ENCODE results near the gene ZNF654. TPM values are rescaled to one million over a fixed set of nuclear protein-coding genes. Genes with fewer than 3 reads are reported as not detected.
A peak's percentile ranks its signal among the peaks of the same experiment; 100 is the strongest.

ZNF654 gene
- total and polyA plus RNA-seq, 2 donors (not counting 3 experiments of a cell fraction or from before 2014, with no cell fraction given) = 2.9 to 14.6 TPM

GRCh38 chr3:88034491-88035275 is 24.4 kb upstream of the ZNF654 start:
- Histone ChIP-seq H3K9ac (replicated peaks; ENCODE audit: extremely low read depth, insufficient read depth, low read length) (no peak overlapping the region), H3K9me1 (replicated peaks; ENCODE audit: control insufficient read depth, extremely low read depth, insufficient read depth, low read length) (no peaks in the 10 kb centered on the region), H2AFZ (ENCODE audit: low read depth, low read length) (peak overlapping the region; percentile 38), H3K27me3 (ENCODE audit: control insufficient read depth in 2 of 2, insufficient read depth in 2 of 2, low read length in 2 of 2) (no peaks in the 10 kb centered on the region), H3K79me2 (ENCODE audit: control insufficient read depth, insufficient read depth, low read length) (no peaks in the 10 kb centered on the region), H4K20me1 (replicated peaks; ENCODE audit: control insufficient read depth, extremely low read depth, insufficient read depth, low read length) (no peaks in the 10 kb centered on the region), H3K36me3 (ENCODE audit: control insufficient read depth in 2 of 2, extremely low read depth in 1 of 2, insufficient read depth in 2 of 2, low read length in 2 of 2) (no peaks in the 10 kb centered on the region), H3K4me2 (ENCODE audit: insufficient read depth, low read length) (no peak overlapping the region), H3K4me1 (ENCODE audit: control insufficient read depth, extremely low read depth, insufficient read depth, low read length) (peaks cover 17% of the 10 kb centered on the region), H3K4me3 (replicated peaks in 1 of 3; ENCODE audit: insufficient read depth in 1 of 3, low read depth in 1 of 3, low read length in 3 of 3) (no peak overlapping the region), H3K27ac (ENCODE audit: insufficient read depth, low read depth, low read length) (no peak overlapping the region), H3K9me3 (replicated peaks; ENCODE audit: control insufficient read depth, insufficient read depth, low read length) (no peaks in the 10 kb centered on the region)
- ChIA-PET POLR2A (no interaction called here), CTCF (interaction anchor here (0.7 to 1.0 kb wide), 3 partner anchors 10 to 29 kb away, joined by 3 to 6 read pairs (median 5); no protein-coding TSS in a partner anchor)
- TF ChIP-seq POLR2AphosphoS5 (IDR thresholded peaks at IDR 0.05; ENCODE audit: insufficient read depth, low read depth, low read length) (no peak), MYC (IDR thresholded peaks at IDR 0.05; ENCODE audit: low read depth, low read length) (no peak), FOS (IDR thresholded peaks at IDR 0.05; ENCODE audit: borderline replicate concordance, insufficient read depth, low read length) (no peak), GATA2 (IDR thresholded peaks at IDR 0.05; ENCODE audit: insufficient read depth, insufficient read length, low read depth, low read length) (no peak)
- no TSS peak for BruUV-seq (replicated peaks)
- dilution Hi-C loops (cut with MboI; ENCODE audit: extremely low pct_ligation_motif_present, low sequenced_read_pairs) = no loop called here
- DNase-seq (ENCODE audit: low read depth, low spot score) = no peak
- intact Hi-C loops (cut with micrococcal nuclease) = no loop called here
- FAIRE-seq = no peak

GRCh38 chr3:88036221-88036620 is 22.8 kb upstream of the ZNF654 start:
- CTCF ChIA-PET = no interaction called here
- no peak overlapping the region for H2AFZ ChIP-seq (ENCODE audit: low read depth, low read length)
- H4K20me1 ChIP-seq (replicated peaks; ENCODE audit: control insufficient read depth, extremely low read depth, insufficient read depth, low read length) = no peaks in the 10 kb centered on the region
- H3K27me3 ChIP-seq (ENCODE audit: control insufficient read depth in 2 of 2, insufficient read depth in 2 of 2, low read length in 2 of 2) = no peaks in the 10 kb centered on the region
- no peak overlapping the region for H3K9ac ChIP-seq (replicated peaks; ENCODE audit: extremely low read depth, insufficient read depth, low read length)
- dilution Hi-C loops (cut with MboI; ENCODE audit: extremely low pct_ligation_motif_present, low sequenced_read_pairs) (no loop called here), intact Hi-C loops (cut with micrococcal nuclease) (no loop called here)
- no peaks in the 10 kb centered on the region for H3K79me2 ChIP-seq (ENCODE audit: control insufficient read depth, insufficient read depth, low read length)
- no peak overlapping the region for H3K27ac ChIP-seq (ENCODE audit: insufficient read depth, low read depth, low read length)
- TF ChIP-seq MAX (IDR thresholded peaks at IDR 0.05; ENCODE audit: insufficient read depth, insufficient read length) (no peak), CTCF (IDR thresholded peaks at IDR 0.05; ENCODE audit: extremely low read depth in 1 of 2, insufficient read depth in 1 of 2, low read depth in 1 of 2, low read length in 2 of 2) (no peak), FOS (IDR thresholded peaks at IDR 0.05; ENCODE audit: borderline replicate concordance, insufficient read depth, low read length) (no peak), POLR2A (IDR thresholded peaks at IDR 0.05; ENCODE audit: low read depth, low read length) (no peak), MYC (IDR thresholded peaks at IDR 0.05; ENCODE audit: low read depth, low read length) (no peak), POLR2AphosphoS5 (IDR thresholded peaks at IDR 0.05; ENCODE audit: insufficient read depth, low read depth, low read length) (no peak), GATA2 (IDR thresholded peaks at IDR 0.05; ENCODE audit: insufficient read depth, insufficient read length, low read depth, low read length) (no peak), EZH2 (IDR thresholded peaks at IDR 0.05; ENCODE audit: borderline replicate concordance, low read depth, low read length, severe bottlenecking) (no peak), JUN (IDR thresholded peaks at IDR 0.05; ENCODE audit: borderline replicate concordance, insufficient read depth, insufficient read length, low read depth) (no peak)
- no peaks in the 10 kb centered on the region for H3K36me3 ChIP-seq (ENCODE audit: control insufficient read depth in 2 of 2, extremely low read depth in 1 of 2, insufficient read depth in 2 of 2, low read length in 2 of 2)
- H3K9me1 ChIP-seq (replicated peaks; ENCODE audit: control insufficient read depth, extremely low read depth, insufficient read depth, low read length) = no peaks in the 10 kb centered on the region
- no peak overlapping the region for H3K4me2 ChIP-seq (ENCODE audit: insufficient read depth, low read length)
- no peak for FAIRE-seq
- no peak overlapping the region for H3K4me3 ChIP-seq (replicated peaks in 1 of 3; ENCODE audit: insufficient read depth in 1 of 3, low read depth in 1 of 3, low read length in 3 of 3)
- no peak for DNase-seq (ENCODE audit: low read depth, low spot score)
- peaks cover 12% of the 10 kb centered on the region for H3K4me1 ChIP-seq (ENCODE audit: control insufficient read depth, extremely low read depth, insufficient read depth, low read length)
- BruUV-seq (replicated peaks) = no TSS peak
- POLR2A ChIA-PET = no interaction called here
- no peaks in the 10 kb centered on the region for H3K9me3 ChIP-seq (replicated peaks; ENCODE audit: control insufficient read depth, insufficient read depth, low read length)

Data from endothelial cell of umbilical vein (primary cell).